Activated T-cell treated with anti-CD3 and anti-CD28 coated beads, Interleukin-2, amount 50 U/mL, for 48 hours (primary cell): ENCODE results near the gene XAGE1B.
"Not testable (repeated sequence)": the region's sequence is repeated elsewhere in the genome, so short reads cannot be mapped to it uniquely, and the experiment has no call there.

Experiments
- DNase-seq, 2 experiments: peaks; one replicate each; pipeline ENCODE4 v3.0.0-alpha.2; 2020

XAGE1B gene

GRCh38 chrX:52516987-52517325 is at the start of gene XAGE1B:
XAGE1B (minus strand) TSS chrX:52517063; CDS start chrX:52515527, 1,536 bp downstream.
- not testable (repeated sequence) for DNase-seq

- no peak for DNase-seq
Observed at GRCh38 chrX:52563105-52563504, 46.2 kb upstream of the XAGE1B start.

GRCh38 chrX:52558140-52558539 is 41.3 kb upstream of the XAGE1B start:
- no peak for DNase-seq

GRCh38 chrX:52556741-52557140 is 39.9 kb upstream of the XAGE1B start:
- DNase-seq = no peak

GRCh38 chrX:52553995-52554642 is 37.3 kb upstream of the XAGE1B start:
- no peak for DNase-seq

- DNase-seq = not testable (repeated sequence)
Observed at GRCh38 chrX:52548769-52549168, 31.9 kb upstream of the XAGE1B start.

GRCh38 chrX:52544147-52544840 is 27.4 kb upstream of the XAGE1B start:
- no peak for DNase-seq

- DNase-seq = no peak
Observed at GRCh38 chrX:52542311-52542710, 25.4 kb upstream of the XAGE1B start.

GRCh38 chrX:52541051-52541450 is 24.2 kb upstream of the XAGE1B start:
- not testable (repeated sequence) for DNase-seq

- DNase-seq = not testable (repeated sequence)
Observed at GRCh38 chrX:52516110-52516986, 515 bp downstream of the XAGE1B start.

- DNase-seq = not testable (repeated sequence)
Observed at GRCh38 chrX:52511126-52511525, 5.7 kb downstream of the XAGE1B start.

- DNase-seq = no peak
Observed at GRCh38 chrX:52509916-52510315, 6.9 kb downstream of the XAGE1B start.

GRCh38 chrX:52507331-52507730 is 9.5 kb downstream of the XAGE1B start:
- DNase-seq = no peak

- no peak for DNase-seq
Observed at GRCh38 chrX:52504551-52504950, 12.3 kb downstream of the XAGE1B start.

GRCh38 chrX:52501362-52501761 is 15.5 kb downstream of the XAGE1B start:
- not testable (repeated sequence) for DNase-seq

- not testable (repeated sequence) for DNase-seq
Observed at GRCh38 chrX:52496419-52496772, 20.5 kb downstream of the XAGE1B start.

GRCh38 chrX:52495545-52496418 is 21.1 kb downstream of the XAGE1B start, which contains the start of gene XAGE1A:
XAGE1A (plus strand) TSS chrX:52495808; CDS start chrX:52497362, 1,554 bp downstream.
- not testable (repeated sequence) for DNase-seq

- DNase-seq = not testable (repeated sequence)
Observed at GRCh38 chrX:52471301-52471700, 45.6 kb downstream of the XAGE1B start.
